M059J (cell line): Measurements from ENCODE around the gene MYO5A. TPM values are rescaled to one million over a fixed set of nuclear protein-coding genes. Genes with fewer than 3 reads are reported as not detected.
"Not testable (repeated sequence)": the region's sequence is repeated elsewhere in the genome, so short reads cannot be mapped to it uniquely, and the experiment has no call there.

Source experiments
- DNase-seq: peaks from one replicate; pipeline ENCODE4 v3.0.0-alpha.2; 2012; ENCODE audit warnings: low read depth
- total RNA-seq: library from RNA; depleted of rRNA; stranded (reverse); fragments of >200 nt; shearing (Covaris generic); gene quantifications from 2 replicates; pipeline ENCODE4 v1.2.3, GENCODE V29; 2014

MYO5A gene
- total RNA-seq, 1 experiment from 2014 or later: 23.6 TPM

GRCh38 chr15:52463638-52464037, 65.0 kb downstream of the MYO5A start:
- DNase-seq: peak; percentile 22

- no peak for DNase-seq
These were observed 65.8 kb downstream of the MYO5A start for GRCh38 chr15:52462806-52463360.

- DNase-seq: not testable (repeated sequence)
These were observed 69.0 kb downstream of the MYO5A start for GRCh38 chr15:52459701-52460100.

GRCh38 chr15:52459265-52459664, 69.4 kb downstream of the MYO5A start:
- not testable (repeated sequence) for DNase-seq

GRCh38 chr15:52448011-52448890, 80.4 kb downstream of the MYO5A start:
- DNase-seq: no peak

GRCh38 chr15:52445954-52446353, 82.7 kb downstream of the MYO5A start:
- DNase-seq: no peak

- no peak for DNase-seq
These were observed 83.1 kb downstream of the MYO5A start for GRCh38 chr15:52445553-52445952.

GRCh38 chr15:52443205-52443604, 85.5 kb downstream of the MYO5A start:
- not testable (repeated sequence) for DNase-seq

GRCh38 chr15:52441841-52442240, 86.8 kb downstream of the MYO5A start:
- DNase-seq: no peak

GRCh38 chr15:52440946-52441345, 87.7 kb downstream of the MYO5A start:
- no peak for DNase-seq

GRCh38 chr15:52440414-52440813, 88.3 kb downstream of the MYO5A start:
- DNase-seq: peak; percentile 75

- DNase-seq: no peak
These were observed 89.2 kb downstream of the MYO5A start for GRCh38 chr15:52439470-52439869.

- DNase-seq: not testable (repeated sequence)
These were observed 89.6 kb downstream of the MYO5A start for GRCh38 chr15:52439042-52439441.

- DNase-seq: no peak
These were observed 90.6 kb downstream of the MYO5A start for GRCh38 chr15:52438047-52438446.

- no peak for DNase-seq
These were observed 91.0 kb downstream of the MYO5A start for GRCh38 chr15:52437646-52438045.

GRCh38 chr15:52436981-52437380, 91.7 kb downstream of the MYO5A start:
- DNase-seq: no peak

- no peak for DNase-seq
These were observed 93.8 kb downstream of the MYO5A start for GRCh38 chr15:52434885-52435284.

GRCh38 chr15:52428297-52428696, 100.4 kb downstream of the MYO5A start:
- DNase-seq: no peak

- DNase-seq: peak; percentile 86
These were observed 100.9 kb downstream of the MYO5A start for GRCh38 chr15:52427804-52428203.

- no peak for DNase-seq
These were observed 103.7 kb downstream of the MYO5A start for GRCh38 chr15:52424856-52425431.

- DNase-seq: no peak
These were observed 104.8 kb downstream of the MYO5A start for GRCh38 chr15:52423852-52424251.

- no peak for DNase-seq
These were observed 106.7 kb downstream of the MYO5A start for GRCh38 chr15:52422001-52422400.

- DNase-seq: no peak
These were observed 107.7 kb downstream of the MYO5A start for GRCh38 chr15:52421029-52421428.
